ENCODE measurements around the gene SPTBN4. TPM values are rescaled to one million over a fixed set of nuclear protein-coding genes. Genes with fewer than 3 reads are reported as not detected.

The SPTBN4 gene
- total RNA-seq, 2 donors from 2014 or later, result 1.8 to 6.3 TPM

DNA sequence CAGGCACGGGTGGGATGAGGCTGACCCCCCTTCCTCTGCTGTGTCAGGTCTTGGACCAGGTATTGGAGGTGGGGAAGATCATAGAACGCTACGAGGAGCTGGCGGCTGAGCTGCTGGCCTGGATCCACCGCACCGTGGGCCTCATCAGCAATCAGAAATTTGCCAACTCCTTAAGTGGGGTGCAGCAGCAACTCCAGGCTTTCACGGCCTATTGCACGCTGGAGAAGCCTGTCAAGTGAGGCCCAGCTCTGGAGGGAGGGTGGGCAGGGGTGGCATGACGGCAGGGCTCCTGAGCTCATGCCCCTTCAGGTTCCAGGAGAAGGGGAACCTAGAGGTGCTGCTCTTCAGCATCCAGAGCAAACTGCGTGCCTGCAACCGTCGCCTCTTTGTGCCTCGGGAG, 35.3 kb downstream of the SPTBN4 start:
- ATAC-seq (no peak), DNase-seq (no peak)
- Histone ChIP-seq H3K4me1 (no peaks in the 10 kb centered on the region), H3K36me3 (replicated peaks in 1 of 2; ENCODE audit: insufficient read depth in 1 of 2, low read depth in 2 of 2) (no peaks in the 10 kb centered on the region), H3K27me3 (no peaks in the 10 kb centered on the region), H3K27ac (no peak overlapping the region), H3K9me3 (no peaks in the 10 kb centered on the region), H3K4me3 (no peak overlapping the region)
- intact Hi-C loops (cut with DNase I), result no loop called here
- TF ChIP-seq POLR2A (IDR thresholded peaks at IDR 0.05), result no peak
- TF ChIP-seq, protein P1, sequence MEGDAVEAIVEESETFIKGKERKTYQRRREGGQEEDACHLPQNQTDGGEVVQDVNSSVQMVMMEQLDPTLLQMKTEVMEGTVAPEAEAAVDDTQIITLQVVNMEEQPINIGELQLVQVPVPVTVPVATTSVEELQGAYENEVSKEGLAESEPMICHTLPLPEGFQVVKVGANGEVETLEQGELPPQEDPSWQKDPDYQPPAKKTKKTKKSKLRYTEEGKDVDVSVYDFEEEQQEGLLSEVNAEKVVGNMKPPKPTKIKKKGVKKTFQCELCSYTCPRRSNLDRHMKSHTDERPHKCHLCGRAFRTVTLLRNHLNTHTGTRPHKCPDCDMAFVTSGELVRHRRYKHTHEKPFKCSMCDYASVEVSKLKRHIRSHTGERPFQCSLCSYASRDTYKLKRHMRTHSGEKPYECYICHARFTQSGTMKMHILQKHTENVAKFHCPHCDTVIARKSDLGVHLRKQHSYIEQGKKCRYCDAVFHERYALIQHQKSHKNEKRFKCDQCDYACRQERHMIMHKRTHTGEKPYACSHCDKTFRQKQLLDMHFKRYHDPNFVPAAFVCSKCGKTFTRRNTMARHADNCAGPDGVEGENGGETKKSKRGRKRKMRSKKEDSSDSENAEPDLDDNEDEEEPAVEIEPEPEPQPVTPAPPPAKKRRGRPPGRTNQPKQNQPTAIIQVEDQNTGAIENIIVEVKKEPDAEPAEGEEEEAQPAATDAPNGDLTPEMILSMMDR (IDR thresholded peaks at IDR 0.05), result no peak
- 82% methylated on average over 13 of the region's 13 CpGs; no CpG with 5 or more reads in 1 of the 2 donors for WGBS, 2 donors

DNA sequence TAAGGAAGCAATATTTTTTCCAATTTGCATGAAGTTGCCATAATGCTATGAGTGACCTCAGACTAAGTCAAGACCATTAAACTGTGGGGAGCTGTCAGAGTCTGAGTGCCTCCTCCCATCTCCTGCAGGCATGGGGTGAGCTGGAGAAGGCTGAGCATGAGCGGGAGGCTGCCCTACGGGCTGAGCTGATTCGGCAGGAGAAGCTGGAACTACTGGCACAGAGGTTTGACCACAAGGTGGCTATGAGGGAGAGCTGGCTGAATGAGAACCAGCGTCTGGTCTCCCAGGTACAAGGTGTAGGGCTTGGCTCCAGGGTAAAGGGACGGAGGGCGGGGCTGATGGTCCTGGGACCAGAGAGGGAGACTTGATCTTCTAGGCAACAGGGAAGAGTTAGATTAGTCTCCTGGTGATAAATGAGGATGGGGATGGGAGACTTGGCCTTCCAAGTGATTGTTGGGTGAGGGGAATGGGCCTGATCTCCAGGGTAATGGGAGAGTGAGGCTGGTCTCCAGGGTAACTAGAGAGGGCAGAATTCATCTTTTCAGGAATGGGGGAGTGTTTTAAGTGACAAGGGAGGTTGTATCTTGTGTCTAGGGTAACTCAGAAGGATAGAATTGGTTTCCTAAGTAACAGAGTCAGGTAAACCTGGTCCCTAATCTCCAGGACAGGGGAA, 36.0 kb downstream of the SPTBN4 start:
- no peak overlapping the region for H3K27ac ChIP-seq
- intact Hi-C loops (cut with DNase I), result no loop called here
- no peak overlapping the region for H3K4me3 ChIP-seq
- DNase-seq (peak in 3 of 4 donors; percentile 38 to 59 (median 48)), ATAC-seq (peak; percentile 40)
- H3K4me1 ChIP-seq, result no peaks in the 10 kb centered on the region
- H3K36me3 ChIP-seq (replicated peaks in 1 of 2; ENCODE audit: insufficient read depth in 1 of 2, low read depth in 2 of 2), result no peaks in the 10 kb centered on the region
- TF ChIP-seq, protein P1 (IDR thresholded peaks at IDR 0.05), result peak in 2 of 7 experiments; percentile 13 to 21
- TF ChIP-seq POLR2A (IDR thresholded peaks at IDR 0.05), result no peak
- no peaks in the 10 kb centered on the region for H3K9me3 ChIP-seq
- 43 to 59% methylated on average over 5 to 6 of the region's 6 CpGs for WGBS, 2 donors
- no peaks in the 10 kb centered on the region for H3K27me3 ChIP-seq

DNA sequence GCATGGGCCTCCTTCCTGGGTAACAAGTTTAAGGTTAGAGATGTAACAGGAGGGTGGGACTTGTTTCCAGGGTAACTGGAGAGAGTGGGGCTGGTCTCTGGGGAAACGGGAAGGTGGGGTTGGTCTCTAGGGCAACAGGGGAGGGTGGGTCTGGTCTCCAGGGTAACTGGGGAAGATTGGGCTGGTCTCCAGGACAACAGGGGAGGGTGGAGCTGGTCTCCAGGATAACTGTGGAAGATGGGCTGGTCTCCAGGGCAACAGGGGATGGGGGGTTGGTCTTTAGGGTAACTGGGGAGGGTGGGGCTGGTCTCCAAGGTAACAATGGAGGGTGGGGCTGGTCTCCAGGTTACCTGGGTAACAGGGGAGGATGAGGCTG, 36.5 kb downstream of the SPTBN4 start:
- no peaks in the 10 kb centered on the region for H3K4me1 ChIP-seq
- H3K9me3 ChIP-seq, result no peaks in the 10 kb centered on the region
- no peak overlapping the region for H3K27ac ChIP-seq
- TF ChIP-seq, protein P1 (IDR thresholded peaks at IDR 0.05), result no peak
- TF ChIP-seq POLR2A (IDR thresholded peaks at IDR 0.05), result no peak
- ATAC-seq (no peak), DNase-seq (peak in 3 of 4 donors; percentile 23 to 40 (median 24))
- 54 to 55% methylated on average over 1 of the region's 1 CpG for WGBS, 2 donors
- intact Hi-C loops (cut with DNase I), result no loop called here
- H3K27me3 ChIP-seq, result no peaks in the 10 kb centered on the region
- H3K36me3 ChIP-seq (replicated peaks in 1 of 2; ENCODE audit: insufficient read depth in 1 of 2, low read depth in 2 of 2), result no peaks in the 10 kb centered on the region
- H3K4me3 ChIP-seq, result no peak overlapping the region

DNA sequence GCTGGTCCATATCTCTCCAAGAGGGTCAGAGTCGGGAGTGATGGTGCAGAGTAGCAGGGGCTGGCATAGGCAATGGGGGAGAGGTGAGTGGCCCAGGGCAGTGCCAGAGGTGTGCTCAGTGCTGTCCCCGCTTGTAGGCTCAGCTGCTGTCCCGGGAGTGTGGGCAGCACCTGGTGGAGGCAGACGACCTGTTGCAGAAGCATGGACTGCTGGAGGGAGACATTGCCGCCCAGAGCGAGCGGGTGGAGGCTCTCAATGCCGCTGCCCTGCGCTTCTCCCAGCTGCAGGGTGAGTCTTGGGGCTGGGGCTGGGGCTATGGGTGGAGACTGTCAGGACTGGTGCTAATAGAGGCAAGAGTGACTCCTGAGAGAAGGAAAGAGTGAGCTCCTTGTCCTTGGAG, 39.3 kb downstream of the SPTBN4 start:
- WGBS, 2 donors, result 50 to 67% methylated on average over 1 to 9 of the region's 9 CpGs
- no peak overlapping the region for H3K27ac ChIP-seq
- ATAC-seq (no peak), DNase-seq (no peak)
- no peak overlapping the region for H3K4me3 ChIP-seq
- no peaks in the 10 kb centered on the region for H3K36me3 ChIP-seq (replicated peaks in 1 of 2; ENCODE audit: insufficient read depth in 1 of 2, low read depth in 2 of 2)
- H3K27me3 ChIP-seq, result no peaks in the 10 kb centered on the region
- no peaks in the 10 kb centered on the region for H3K9me3 ChIP-seq
- intact Hi-C loops (cut with DNase I), result no loop called here
- TF ChIP-seq POLR2A (IDR thresholded peaks at IDR 0.05), result no peak
- TF ChIP-seq, protein P1 (IDR thresholded peaks at IDR 0.05), result no peak
- H3K4me1 ChIP-seq, result no peaks in the 10 kb centered on the region

DNA sequence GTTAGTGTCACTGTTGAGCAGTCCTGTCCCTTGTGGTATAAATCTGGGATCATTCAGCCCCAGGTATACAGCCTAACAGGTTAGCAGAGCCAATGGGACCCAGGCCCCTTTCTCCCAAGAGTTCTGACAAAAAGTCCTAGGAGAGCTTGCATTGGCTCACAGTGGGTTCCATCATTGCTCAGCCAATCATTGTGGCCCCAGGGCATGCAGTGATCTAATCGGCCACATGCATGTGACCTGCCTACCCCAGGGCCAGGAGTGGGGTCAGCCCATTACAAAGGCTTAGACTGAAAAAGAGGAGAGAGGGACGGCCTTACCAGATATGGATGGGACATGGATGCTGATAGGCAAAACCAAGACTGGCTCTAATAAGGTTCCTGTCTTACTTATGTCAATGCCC, 41.1 kb downstream of the SPTBN4 start:
- ATAC-seq, result no peak
- intact Hi-C loops (cut with DNase I), result no loop called here

More for the DNA sequence above, 41.1 kb downstream of the SPTBN4 start:
- Histone ChIP-seq H3K36me3 (replicated peaks in 1 of 2; ENCODE audit: insufficient read depth in 1 of 2, low read depth in 2 of 2) (no peaks in the 10 kb centered on the region), H3K27me3 (peaks cover 0 to 9% of the 10 kb centered on the region in 2 donors), H3K4me1 (peaks cover 6% of the 10 kb centered on the region), H3K27ac (no peak overlapping the region), H3K4me3 (no peak overlapping the region), H3K9me3 (no peaks in the 10 kb centered on the region)
- DNase-seq, result no peak
- TF ChIP-seq, protein P1 (IDR thresholded peaks at IDR 0.05), result no peak
- TF ChIP-seq POLR2A (IDR thresholded peaks at IDR 0.05), result no peak
- 60% methylated on average over 1 to 2 of the region's 2 CpGs for WGBS, 2 donors

Measured in body of pancreas (tissue), 4 donors.